Subcutaneous abdominal adipose tissue (tissue), 5 donors: ENCODE results near the gene GNG10.
"Not testable (repeated sequence)": the region's sequence is repeated elsewhere in the genome, so short reads cannot be mapped to it uniquely, and the experiment has no call there.

Source experiments
- H3K27ac ChIP-seq: one replicate; pipeline ENCODE4 v1.7.0; 2013; ENCODE audit warnings: low read depth, mild to moderate bottlenecking, inconsistent platforms, low read length, moderate library complexity
- H3K27me3 ChIP-seq, 5 donors: one replicate each; pipeline ENCODE4 v1.7.0; 2013; ENCODE audit warnings: low read length in 5 of 5, inconsistent platforms in 1 of 5; ENCODE audit not compliant: control insufficient read depth in 5 of 5, insufficient read depth in 4 of 5
- H3K36me3 ChIP-seq, 5 donors: one replicate each; pipeline ENCODE4 v1.7.0; 2013; ENCODE audit warnings: low read length in 5 of 5; ENCODE audit not compliant: control insufficient read depth in 5 of 5, insufficient read depth in 5 of 5
- H3K4me1 ChIP-seq, 5 donors: one replicate each; pipeline ENCODE4 v1.7.0; 2013; ENCODE audit warnings: low read length in 5 of 5, mild to moderate bottlenecking in 3 of 5, moderate library complexity in 1 of 5; ENCODE audit not compliant: control insufficient read depth in 5 of 5, insufficient read depth in 5 of 5
- H3K4me3 ChIP-seq, 5 donors: one replicate each; pipeline ENCODE4 v1.7.0; 2013; ENCODE audit warnings: low read length in 5 of 5, low read depth in 1 of 5
- H3K9ac ChIP-seq, 5 donors: one replicate each; pipeline ENCODE4 v1.7.0; 2013; ENCODE audit warnings: low read length in 5 of 5, mild to moderate bottlenecking in 4 of 5, moderate library complexity in 3 of 5
- H3K9me3 ChIP-seq, 5 donors: one replicate each; pipeline ENCODE4 v1.7.0; 2013; ENCODE audit warnings: low read length in 5 of 5; ENCODE audit not compliant: control insufficient read depth in 5 of 5
- donor health status: healthy.
- donor health status: healthy.
- donor health status: healthy.
- donor health status: healthy.
- donor health status: healthy.

The GNG10 gene

DNA sequence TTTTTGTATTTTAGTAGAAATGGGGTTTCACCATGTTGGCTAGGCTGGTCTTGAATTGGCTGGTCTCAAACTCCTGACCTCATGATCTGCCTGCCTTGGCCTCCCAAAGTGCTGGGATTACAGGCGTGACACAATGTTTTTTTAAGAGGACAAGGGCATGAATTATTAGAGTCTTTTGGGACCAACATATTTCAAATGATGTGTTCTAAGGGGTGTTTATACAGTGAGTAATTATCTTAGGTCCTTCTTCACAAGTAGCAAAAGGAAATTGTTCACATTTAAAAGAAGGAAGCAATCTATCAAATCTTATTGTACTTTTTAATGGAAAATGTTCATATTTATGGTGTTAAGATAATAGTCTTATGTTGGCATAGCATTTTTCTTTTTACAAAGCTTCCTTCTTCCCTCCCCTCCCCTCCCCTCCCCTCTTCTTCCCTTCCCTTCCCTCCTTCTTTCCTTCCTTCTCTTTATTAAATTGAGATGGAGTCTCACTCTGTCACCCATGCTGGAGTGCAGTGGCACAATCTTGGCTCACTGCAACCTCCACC lies 6.7 kb downstream of the GNG10 start:
- H3K9ac ChIP-seq: no peak overlapping the region
- no peak overlapping the region for H3K27ac ChIP-seq
- peaks cover 2 to 10% (median 4%) of the 10 kb centered on the region in 5 donors for H3K4me1 ChIP-seq
- H3K27me3 ChIP-seq: no peaks in the 10 kb centered on the region
- H3K4me3 ChIP-seq: no peak overlapping the region
- peaks cover 5 to 31% (median 16%) of the 10 kb centered on the region in 5 donors for H3K36me3 ChIP-seq
- H3K9me3 ChIP-seq: no peaks in the 10 kb centered on the region

DNA sequence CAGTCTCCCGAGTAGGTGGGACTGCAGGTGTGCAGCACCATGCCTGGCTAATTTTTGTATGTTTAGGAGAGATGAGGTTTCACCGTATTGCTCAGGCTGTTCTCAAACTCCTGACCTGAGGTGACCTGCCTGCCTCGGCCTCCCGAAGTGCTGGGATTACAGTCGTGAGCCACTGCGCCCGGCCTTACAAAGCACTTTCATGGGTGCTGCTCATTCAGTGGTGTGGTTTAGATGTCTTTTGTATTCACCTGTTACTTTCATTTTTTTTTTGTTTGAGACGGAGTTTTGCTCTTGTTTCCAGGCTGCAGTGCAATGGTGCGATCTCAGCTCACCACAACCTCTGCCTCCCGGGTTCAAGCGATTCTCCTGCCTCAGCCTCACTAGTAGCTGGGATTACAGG lies 7.2 kb downstream of the GNG10 start:
- H3K36me3 ChIP-seq: peaks cover 5 to 31% (median 16%) of the 10 kb centered on the region in 5 donors
- not testable (repeated sequence) for H3K27me3 ChIP-seq, H3K9me3 ChIP-seq, H3K9ac ChIP-seq, H3K4me1 ChIP-seq, H3K4me3 ChIP-seq, H3K27ac ChIP-seq

DNA sequence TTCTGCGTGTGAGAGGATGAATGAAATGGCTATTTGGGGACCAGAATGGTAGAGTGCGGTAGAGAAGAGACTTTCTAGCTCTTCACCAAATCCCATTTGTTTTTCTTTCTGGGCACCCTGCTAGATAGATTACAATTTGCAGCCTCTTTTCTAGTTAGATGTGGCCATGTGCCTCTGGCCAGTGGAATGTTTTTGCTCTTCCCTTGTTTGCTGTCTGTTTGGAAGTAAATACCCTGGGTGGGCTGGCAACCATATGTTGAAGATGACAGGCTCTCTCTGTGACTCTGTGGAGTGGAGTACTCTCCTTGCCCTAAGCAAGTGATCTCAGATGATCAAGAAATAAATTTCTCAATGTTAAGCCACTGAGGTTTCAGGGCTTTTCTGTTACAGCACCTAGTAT lies 12.9 kb downstream of the GNG10 start:
- peaks cover 0 to 8% (median 5%) of the 10 kb centered on the region in 5 donors for H3K4me1 ChIP-seq
- H3K36me3 ChIP-seq: peaks cover 8 to 26% (median 12%) of the 10 kb centered on the region in 5 donors
- H3K27ac ChIP-seq: no peak overlapping the region
- no peak overlapping the region for H3K4me3 ChIP-seq
- H3K9ac ChIP-seq: no peak overlapping the region
- no peaks in the 10 kb centered on the region for H3K27me3 ChIP-seq
- H3K9me3 ChIP-seq: no peaks in the 10 kb centered on the region

DNA sequence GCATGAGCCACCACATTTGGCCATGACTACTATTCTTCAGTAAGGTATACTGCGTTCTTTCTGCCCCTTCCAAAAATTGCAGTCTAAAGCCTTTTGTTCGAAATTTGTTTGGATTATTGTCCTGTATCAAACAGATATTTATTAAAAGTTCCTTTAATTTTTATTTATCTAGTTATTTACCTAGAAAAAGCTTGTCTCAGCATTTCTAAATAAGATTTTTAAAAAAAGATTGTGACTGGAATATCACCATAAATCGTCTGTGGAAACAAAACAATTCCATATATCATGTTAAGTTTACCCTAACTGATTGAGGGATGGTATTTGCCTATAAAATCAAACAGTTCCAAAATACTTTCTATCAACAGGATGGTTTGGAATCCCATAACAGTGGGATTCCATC lies 14.7 kb downstream of the GNG10 start:
- Histone ChIP-seq H3K36me3 (peaks cover 7 to 16% (median 8%) of the 10 kb centered on the region in 5 donors), H3K9me3 (no peaks in the 10 kb centered on the region), H3K27ac (no peak overlapping the region), H3K9ac (no peak overlapping the region), H3K27me3 (no peaks in the 10 kb centered on the region), H3K4me3 (no peak overlapping the region), H3K4me1 (peaks cover 0 to 8% (median 5%) of the 10 kb centered on the region in 5 donors)

DNA sequence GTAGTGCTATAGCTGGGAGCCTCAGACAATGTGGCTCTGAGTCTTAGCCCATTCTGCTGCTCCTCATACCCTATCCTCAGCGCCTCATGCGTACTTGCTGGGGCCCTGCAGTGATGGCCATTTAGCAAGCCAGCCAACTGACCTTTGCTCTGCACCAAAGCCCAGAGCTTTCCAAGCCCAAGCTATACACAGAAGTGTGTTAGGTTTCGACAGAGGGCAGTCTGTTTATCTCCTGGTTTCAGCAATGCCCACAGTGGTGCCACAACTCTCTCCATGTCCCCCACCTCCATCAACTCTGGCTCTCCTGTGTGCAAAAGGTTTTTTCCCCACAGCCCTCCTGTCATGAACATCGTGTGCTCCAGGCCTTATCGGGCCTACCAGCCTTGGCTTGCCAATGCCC lies 16.9 kb downstream of the GNG10 start:
- peaks cover 6 to 14% (median 7%) of the 10 kb centered on the region in 5 donors for H3K36me3 ChIP-seq
- no peak overlapping the region for H3K9ac ChIP-seq
- peaks cover 0 to 9% (median 7%) of the 10 kb centered on the region in 5 donors for H3K4me1 ChIP-seq
- H3K27ac ChIP-seq: no peak overlapping the region
- H3K4me3 ChIP-seq: no peak overlapping the region
- no peaks in the 10 kb centered on the region for H3K27me3 ChIP-seq
- H3K9me3 ChIP-seq: no peaks in the 10 kb centered on the region

DNA sequence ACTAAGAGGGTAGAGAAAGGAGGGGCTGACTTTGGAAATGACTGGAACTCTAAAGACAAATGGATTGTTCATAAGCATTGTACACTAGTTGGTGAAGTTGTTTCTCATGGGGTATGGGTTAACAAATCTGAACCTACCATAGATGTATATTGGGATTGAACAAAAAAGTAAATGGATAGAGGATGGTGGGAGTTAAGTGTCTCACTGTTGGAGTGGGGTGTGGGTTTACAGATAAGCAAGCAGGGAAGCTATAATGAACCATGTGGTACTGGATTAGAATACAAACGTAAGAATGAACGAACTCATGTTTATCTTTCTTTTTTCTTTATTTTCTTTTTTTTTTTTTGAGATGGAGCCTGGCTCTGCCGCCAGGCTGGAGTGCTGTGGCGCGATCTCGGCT lies 17.8 kb downstream of the GNG10 start:
- Histone ChIP-seq H3K4me1 (peaks cover 0 to 12% (median 8%) of the 10 kb centered on the region in 5 donors), H3K4me3 (no peak overlapping the region), H3K9ac (no peak overlapping the region), H3K36me3 (peaks cover 6 to 13% (median 7%) of the 10 kb centered on the region in 5 donors), H3K27ac (no peak overlapping the region), H3K9me3 (no peaks in the 10 kb centered on the region), H3K27me3 (no peaks in the 10 kb centered on the region)

DNA sequence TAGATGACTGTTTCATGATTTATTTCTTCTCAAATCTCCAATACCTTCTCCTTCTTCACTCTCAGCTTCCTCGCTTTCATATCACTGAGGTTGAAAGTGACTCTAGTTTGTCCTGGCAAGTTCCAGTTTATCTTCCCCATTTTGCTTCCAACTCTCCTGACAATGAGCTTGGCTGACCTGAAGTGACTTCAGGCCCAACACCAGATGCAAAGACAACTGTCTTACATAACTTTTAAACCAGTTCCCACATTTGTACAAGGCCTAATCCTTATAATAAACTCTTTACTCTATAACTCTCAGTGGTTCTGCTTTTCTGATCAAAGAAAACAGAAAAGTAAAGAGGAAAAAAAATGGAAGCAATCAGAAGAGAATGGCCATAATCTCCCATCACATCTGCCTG lies 22.0 kb downstream of the GNG10 start:
- Histone ChIP-seq H3K27me3 (no peaks in the 10 kb centered on the region), H3K4me1 (peaks cover 0 to 7% (median 3%) of the 10 kb centered on the region in 5 donors), H3K4me3 (no peak overlapping the region), H3K9ac (no peak overlapping the region), H3K27ac (no peak overlapping the region), H3K36me3 (peaks cover 0 to 5% (median 1%) of the 10 kb centered on the region in 5 donors), H3K9me3 (no peaks in the 10 kb centered on the region)

DNA sequence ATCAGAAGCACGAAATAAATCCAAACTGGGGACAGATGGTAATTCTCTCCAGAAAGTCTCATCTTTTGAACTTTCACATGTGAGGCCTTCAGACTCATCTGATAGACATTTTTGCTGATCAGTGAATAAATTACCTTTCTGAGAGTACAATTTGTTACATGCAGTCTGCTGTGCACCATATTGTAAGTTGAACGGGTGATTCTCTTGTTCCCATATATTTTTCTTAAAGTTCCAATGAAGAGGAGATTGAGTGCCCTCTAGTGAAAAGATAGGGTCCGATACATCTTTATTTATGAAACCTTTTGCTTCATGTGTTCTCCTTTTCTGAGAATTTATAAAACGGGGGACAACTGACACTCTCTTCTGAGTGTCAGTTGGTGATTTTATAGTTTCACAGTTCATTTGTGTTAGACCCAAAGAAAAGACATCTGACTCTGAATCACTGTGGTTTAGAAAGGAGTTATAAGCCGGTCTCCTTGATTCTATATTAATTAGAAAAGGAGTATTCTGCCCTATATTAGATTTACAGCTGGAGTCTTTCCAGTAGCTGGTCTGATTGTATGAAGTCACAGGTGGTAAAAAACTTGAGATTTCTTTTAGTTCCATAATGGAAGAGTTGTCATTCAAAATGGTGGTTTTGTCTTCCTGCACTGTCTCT lies 30.4 kb downstream of the GNG10 start:
- no peak overlapping the region for H3K27ac ChIP-seq
- no peaks in the 10 kb centered on the region for H3K36me3 ChIP-seq
- H3K9ac ChIP-seq: no peak overlapping the region

DNA sequence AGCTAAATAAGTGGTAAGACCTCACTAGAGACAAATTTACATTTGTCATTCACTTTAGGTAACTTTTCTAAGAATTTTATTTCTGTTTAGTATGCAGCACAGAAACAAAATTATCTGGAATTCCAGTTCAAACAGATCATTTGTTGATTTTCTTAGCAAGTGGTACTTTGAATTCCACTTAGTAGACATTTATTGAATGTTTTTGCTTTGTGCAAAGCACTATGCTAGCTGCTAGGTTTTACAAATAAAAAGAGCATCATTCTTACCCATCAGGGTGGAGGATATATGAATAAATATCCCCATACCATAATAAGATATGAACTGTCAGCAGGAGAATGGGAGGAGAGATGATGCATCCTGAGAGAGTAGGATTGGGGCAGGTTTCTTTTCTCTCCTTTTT lies 35.4 kb downstream of the GNG10 start:
- H3K36me3 ChIP-seq: no peaks in the 10 kb centered on the region
- no peak overlapping the region for H3K4me3 ChIP-seq
- no peak overlapping the region for H3K9ac ChIP-seq
- no peaks in the 10 kb centered on the region for H3K27me3 ChIP-seq
- H3K9me3 ChIP-seq: no peaks in the 10 kb centered on the region
- H3K4me1 ChIP-seq: peaks cover 0 to 6% (median 0%) of the 10 kb centered on the region in 5 donors
- H3K27ac ChIP-seq: no peak overlapping the region

More for the DNA sequence above, 30.4 kb downstream of the GNG10 start:
- H3K4me3 ChIP-seq: no peak overlapping the region
- H3K4me1 ChIP-seq: peaks cover 0 to 3% (median 0%) of the 10 kb centered on the region in 5 donors
- H3K9me3 ChIP-seq: no peaks in the 10 kb centered on the region
- H3K27me3 ChIP-seq: no peaks in the 10 kb centered on the region

DNA sequence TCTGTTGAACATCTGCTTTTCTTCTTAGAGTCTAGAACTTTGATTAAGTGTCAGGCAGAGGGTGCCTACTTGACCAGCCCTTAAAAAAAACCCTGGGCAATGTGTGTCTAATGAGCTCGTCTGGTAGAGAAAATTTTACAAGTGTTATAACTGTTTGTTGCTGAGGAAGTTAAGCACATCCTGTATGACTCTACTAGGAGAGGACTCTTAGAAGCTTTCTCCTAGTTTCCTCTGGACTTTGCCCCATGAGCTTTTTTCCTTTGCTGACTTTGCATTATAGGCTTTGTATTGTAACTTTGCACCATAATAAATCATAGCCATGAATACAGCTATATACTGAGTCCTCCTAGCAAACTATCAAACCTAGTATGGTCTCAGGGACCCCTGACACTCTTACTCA lies 39.4 kb downstream of the GNG10 start:
- Histone ChIP-seq H3K27ac (no peak overlapping the region), H3K4me3 (no peak overlapping the region), H3K9ac (no peak overlapping the region), H3K9me3 (no peaks in the 10 kb centered on the region), H3K36me3 (no peaks in the 10 kb centered on the region), H3K27me3 (no peaks in the 10 kb centered on the region), H3K4me1 (peaks cover 0 to 6% (median 0%) of the 10 kb centered on the region in 5 donors)
